Mesenchymal stem cell (in vitro differentiated cells and primary cell): ENCODE data around the gene KRTAP1-5.
"Not testable (repeated sequence)": the region's sequence is repeated elsewhere in the genome, so short reads cannot be mapped to it uniquely, and the experiment has no call there.

ENCODE experiments used
- DNase-seq: peaks from one replicate; pipeline ENCODE4 v3.0.0-alpha.2; 2013
- H2AFZ ChIP-seq: one replicate; pipeline ENCODE4 v1.6.1; 2013; ENCODE audit warnings: low read depth, mild to moderate bottlenecking, control low read depth, inconsistent platforms, low read length, moderate library complexity
- H2AK5ac ChIP-seq: 2 replicates; pipeline ENCODE4 v1.6.1; 2013; ENCODE audit warnings: low read length, moderate library complexity, mild to moderate bottlenecking, inconsistent platforms; ENCODE audit not compliant: severe bottlenecking
- H2BK120ac ChIP-seq: one replicate; pipeline ENCODE4 v1.6.1; 2013; ENCODE audit warnings: low read depth, mild to moderate bottlenecking, inconsistent platforms, low read length, moderate library complexity
- H2BK12ac ChIP-seq, 2 experiments: one replicate each; pipeline ENCODE4 v1.6.1; 2013; ENCODE audit warnings: inconsistent platforms in 2 of 2, low read length in 2 of 2, mild to moderate bottlenecking in 2 of 2, moderate library complexity in 2 of 2, control low read depth in 1 of 2
- H2BK15ac ChIP-seq: one replicate; pipeline ENCODE4 v1.6.1; 2013; ENCODE audit warnings: mild to moderate bottlenecking, low read depth, inconsistent platforms; ENCODE audit not compliant: poor library complexity, severe bottlenecking
- H2BK5ac ChIP-seq: 2 replicates; pipeline ENCODE4 v1.6.1; 2013; ENCODE audit warnings: low read depth, mild to moderate bottlenecking, low read length, control low read depth, inconsistent platforms; ENCODE audit not compliant: poor library complexity, severe bottlenecking
- H3K14ac ChIP-seq, 2 experiments: one replicate each; pipeline ENCODE4 v1.6.1; 2013; ENCODE audit warnings: inconsistent platforms in 2 of 2, low read length in 2 of 2, control low read depth in 1 of 2, mild to moderate bottlenecking in 1 of 2, moderate library complexity in 1 of 2
- H3K18ac ChIP-seq, 2 experiments: one replicate each; pipeline ENCODE4 v1.6.1; 2013; ENCODE audit warnings: inconsistent platforms in 2 of 2, low read length in 2 of 2, control low read depth in 1 of 2, low read depth in 1 of 2, mild to moderate bottlenecking in 1 of 2
- H3K23ac ChIP-seq, 2 experiments: one replicate each; pipeline ENCODE4 v1.6.1; 2013; ENCODE audit warnings: inconsistent platforms in 2 of 2, low read length in 2 of 2, mild to moderate bottlenecking in 2 of 2, moderate library complexity in 2 of 2, control low read depth in 1 of 2
- H3K27ac ChIP-seq: 2 replicates; pipeline ENCODE4 v1.5.1; 2013; ENCODE audit warnings: mild to moderate bottlenecking, moderate library complexity, low read length, control low read depth, inconsistent platforms; ENCODE audit not compliant: poor library complexity, severe bottlenecking
- H3K27me3 ChIP-seq, 2 experiments: 2 replicates each; pipeline versions ENCODE4 v1.6.1 to v1.7.0; 2013; ENCODE audit warnings: low read length in 2 of 2, mild to moderate bottlenecking in 2 of 2, moderate library complexity in 2 of 2, control low read depth in 1 of 2, inconsistent platforms in 1 of 2; ENCODE audit not compliant: control insufficient read depth in 1 of 2, insufficient read depth in 1 of 2
- H3K36me3 ChIP-seq, 2 experiments: 2 replicates each; pipeline versions ENCODE4 v1.6.1 to v1.7.0; 2013; ENCODE audit warnings: low read length in 2 of 2, control low read depth in 1 of 2, inconsistent platforms in 1 of 2, low read depth in 1 of 2, mild to moderate bottlenecking in 1 of 2; ENCODE audit not compliant: insufficient read depth in 2 of 2, control insufficient read depth in 1 of 2
- H3K4ac ChIP-seq, 2 experiments: one replicate each; pipeline ENCODE4 v1.6.1; 2013; ENCODE audit warnings: inconsistent platforms in 2 of 2, low read length in 2 of 2, mild to moderate bottlenecking in 2 of 2, moderate library complexity in 2 of 2, control low read depth in 1 of 2, low read depth in 1 of 2
- H3K4me1 ChIP-seq: 2 replicates; pipeline ENCODE4 v1.6.1; 2013; ENCODE audit warnings: low read depth, low read length, control low read depth; ENCODE audit not compliant: control insufficient read depth, insufficient read depth
- H3K4me2 ChIP-seq: 2 replicates; pipeline ENCODE4 v1.6.1; 2013; ENCODE audit warnings: low read length, mild to moderate bottlenecking, inconsistent platforms; ENCODE audit not compliant: poor library complexity, severe bottlenecking
- H3K4me3 ChIP-seq, 2 experiments: 2 replicates each; pipeline versions ENCODE4 v1.5.1 to v1.7.0; 2013; ENCODE audit warnings: low read length in 2 of 2, mild to moderate bottlenecking in 2 of 2, control low read depth in 1 of 2, low read depth in 1 of 2; ENCODE audit not compliant: insufficient read depth in 1 of 2
- H3K79me1 ChIP-seq: replicated peaks from 2 replicates; pipeline ENCODE4 v1.6.1; 2013; ENCODE audit warnings: mild to moderate bottlenecking, control low read depth, low read length, inconsistent platforms; ENCODE audit not compliant: poor library complexity, severe bottlenecking
- H3K9ac ChIP-seq: 2 replicates; pipeline ENCODE4 v1.7.0; 2013; ENCODE audit warnings: mild to moderate bottlenecking, low read length, moderate library complexity
- H3K9me3 ChIP-seq: 2 replicates; pipeline ENCODE4 v1.7.0; 2013; ENCODE audit warnings: mild to moderate bottlenecking, low read length; ENCODE audit not compliant: control insufficient read depth
- H4K8ac ChIP-seq: one replicate; pipeline ENCODE4 v1.6.1; 2013; ENCODE audit warnings: inconsistent platforms, mild to moderate bottlenecking, low read length, moderate library complexity
- H4K91ac ChIP-seq: one replicate; pipeline ENCODE4 v1.6.1; 2013; ENCODE audit warnings: mild to moderate bottlenecking, low read length, inconsistent platforms
- WGBS: methylation state at CpG from one replicate; pipeline ENCODE4 v1.1.7; 2013; ENCODE audit warnings: mixed read lengths; 5-methylcytosine and 5-hydroxymethylcytosine counted together

The KRTAP1-5 gene

DNA sequence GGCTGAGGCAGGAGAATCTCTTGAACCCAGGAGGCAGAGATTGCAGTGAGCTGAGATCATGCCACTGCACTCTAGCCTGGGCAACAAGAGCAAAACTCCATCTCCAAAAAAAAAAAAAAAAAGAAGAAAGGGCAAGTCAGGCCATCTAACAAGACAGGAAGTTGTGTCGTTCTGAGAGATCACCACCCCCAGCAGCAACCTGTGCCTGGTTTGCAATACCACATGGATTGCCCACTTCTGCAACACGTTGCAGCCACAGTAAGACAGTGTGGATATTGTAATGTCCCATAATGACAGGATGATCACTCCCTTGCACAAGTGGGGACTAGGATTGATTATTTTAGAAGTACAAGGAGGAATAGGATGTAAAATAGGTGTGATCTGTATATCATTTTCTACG lies 42.0 kb upstream of the KRTAP1-5 start:
- Histone ChIP-seq H3K4me1 (peaks cover 5% of the 10 kb centered on the region), H3K4me2 (no peak overlapping the region), H3K4me3 (no peak overlapping the region), H3K79me1 (no peaks in the 10 kb centered on the region), H4K8ac (no peak overlapping the region), H3K36me3 (no peaks in the 10 kb centered on the region), H3K27ac (no peak overlapping the region), H2AK5ac (no peak overlapping the region), H3K4ac (no peak overlapping the region), H2BK12ac (no peak overlapping the region), H2AFZ (no peak overlapping the region), H3K23ac (no peak overlapping the region), H4K91ac (no peak overlapping the region), H3K9ac (no peak overlapping the region), H3K9me3 (no peaks in the 10 kb centered on the region), H3K27me3 (no peaks in the 10 kb centered on the region), H2BK15ac (no peak overlapping the region), H3K18ac (no peak overlapping the region), H2BK120ac (no peak overlapping the region), H3K14ac (no peak overlapping the region), H2BK5ac (no peak overlapping the region)
- 85% methylated on average over 2 of the region's 3 CpGs for WGBS
- no peak for DNase-seq

GRCh38 chr17:41067281-41067680 lies 40.3 kb upstream of the KRTAP1-5 start:
- no peak overlapping the region for H3K4me3 ChIP-seq
- no peak overlapping the region for H2BK15ac ChIP-seq
- no peaks in the 10 kb centered on the region for H3K36me3 ChIP-seq
- H3K23ac ChIP-seq, result no peak overlapping the region
- no peak overlapping the region for H4K91ac ChIP-seq
- H2BK5ac ChIP-seq, result no peak overlapping the region
- no peak overlapping the region for H2BK120ac ChIP-seq
- peaks cover 5% of the 10 kb centered on the region for H3K4me1 ChIP-seq
- H3K27me3 ChIP-seq, result no peaks in the 10 kb centered on the region
- H3K9me3 ChIP-seq, result no peaks in the 10 kb centered on the region
- no peaks in the 10 kb centered on the region for H3K79me1 ChIP-seq
- no peak for DNase-seq
- H3K27ac ChIP-seq, result no peak overlapping the region
- no peak overlapping the region for H3K14ac ChIP-seq
- no peak overlapping the region for H2AFZ ChIP-seq
- H4K8ac ChIP-seq, result no peak overlapping the region
- no peak overlapping the region for H3K9ac ChIP-seq
- no peak overlapping the region for H2AK5ac ChIP-seq
- H3K18ac ChIP-seq, result no peak overlapping the region
- no peak overlapping the region for H2BK12ac ChIP-seq
- H3K4me2 ChIP-seq, result no peak overlapping the region
- H3K4ac ChIP-seq, result no peak overlapping the region

GRCh38 chr17:41065829-41066624 lies 39.0 kb upstream of the KRTAP1-5 start, which contains the start of gene KRTAP2-4:
TSS of gene KRTAP2-4 (minus strand) at chr17:41065879. CDS start at chr17:41065845, 34 bp downstream.
- no peak within 1 kb of the TSS for H3K4me2 ChIP-seq
- WGBS, result 51% methylated on average over 4 of the region's 6 CpGs
- H2BK15ac ChIP-seq, result no peak within 1 kb of the TSS
- no peak within 1 kb of the TSS for H3K27ac ChIP-seq
- H4K91ac ChIP-seq, result no peak within 1 kb of the TSS
- no peak within 1 kb of the TSS for H2BK5ac ChIP-seq
- H3K9ac ChIP-seq, result no peak within 1 kb of the TSS
- peaks cover 2% of the 10 kb centered on the region for H3K4me1 ChIP-seq
- H2AK5ac ChIP-seq, result no peak within 1 kb of the TSS
- no peak within 1 kb of the TSS for H3K4ac ChIP-seq
- H3K18ac ChIP-seq, result peak within 1 kb of the TSS in 1 of 2 experiments; percentile 48
- no peaks in the 10 kb centered on the region for H3K9me3 ChIP-seq
- DNase-seq, result peak; percentile 90
- H3K27me3 ChIP-seq, result no peaks in the 10 kb centered on the region
- no peaks in the 10 kb centered on the region for H3K36me3 ChIP-seq
- H2BK120ac ChIP-seq, result no peak within 1 kb of the TSS
- H3K23ac ChIP-seq, result no peak within 1 kb of the TSS
- H2AFZ ChIP-seq, result no peak within 1 kb of the TSS
- no peaks in the 10 kb centered on the region for H3K79me1 ChIP-seq
- H3K14ac ChIP-seq, result no peak within 1 kb of the TSS
- H2BK12ac ChIP-seq, result no peak within 1 kb of the TSS
- no peak within 1 kb of the TSS for H3K4me3 ChIP-seq
- no peak within 1 kb of the TSS for H4K8ac ChIP-seq

DNA sequence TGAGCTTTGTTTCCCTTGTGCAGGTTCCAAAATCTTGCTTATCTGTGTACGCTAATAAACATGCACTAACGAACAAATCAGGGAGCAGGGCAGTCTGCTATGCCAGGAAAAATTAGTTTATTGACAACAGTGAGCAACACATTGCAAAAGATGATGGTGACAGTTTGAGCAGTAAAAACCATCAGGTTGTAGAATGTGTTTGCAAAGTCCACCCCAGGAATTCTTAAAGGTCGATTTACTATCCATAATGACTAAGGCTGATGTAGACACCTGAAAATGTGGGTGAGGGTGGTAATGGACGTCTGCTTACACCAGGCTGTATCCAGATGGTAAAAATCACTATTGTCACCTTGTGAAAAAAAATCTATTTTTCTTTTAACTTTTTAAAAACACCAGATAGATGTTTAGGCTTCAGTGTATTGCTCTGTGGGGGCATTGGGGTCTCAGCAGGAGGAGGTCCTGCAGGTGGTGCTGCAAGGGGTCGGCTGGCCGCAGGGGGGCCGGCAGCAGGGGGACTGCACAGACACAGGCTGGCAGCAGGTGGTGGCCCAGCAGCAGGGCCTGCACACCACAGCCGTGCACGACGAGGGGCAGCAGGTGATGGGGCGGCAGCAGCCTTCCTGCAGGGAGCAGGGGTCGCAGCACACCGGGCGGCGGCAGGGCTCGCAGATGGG lies 38.1 kb upstream of the KRTAP1-5 start:
- H3K14ac ChIP-seq, H3K4me3 ChIP-seq, H4K91ac ChIP-seq, H2AFZ ChIP-seq, DNase-seq, H2BK5ac ChIP-seq, H3K36me3 ChIP-seq, H3K27ac ChIP-seq, H3K9me3 ChIP-seq, H3K9ac ChIP-seq, H3K4me2 ChIP-seq, H3K27me3 ChIP-seq, H2BK120ac ChIP-seq, H3K4me1 ChIP-seq, H3K4ac ChIP-seq, H4K8ac ChIP-seq, H2BK12ac ChIP-seq, H2BK15ac ChIP-seq, H2AK5ac ChIP-seq, H3K18ac ChIP-seq, H3K79me1 ChIP-seq, H3K23ac ChIP-seq: not testable (repeated sequence)
- 85% methylated on average over 5 of the region's 16 CpGs for WGBS
